ENCODE measurements around the gene USP50. TPM values are rescaled to one million over a fixed set of nuclear protein-coding genes. Genes with fewer than 3 reads are reported as not detected.

Gene USP50
- total RNA-seq, 1 donor from 2014 or later: 1.5 TPM

- TF ChIP-seq CTCF (IDR thresholded peaks at IDR 0.05; ENCODE audit: unreplicated experiment): no peak
- H3K9me3 Mint-ChIP-seq: peaks cover 5% of the 10 kb centered on the region
- no peaks in the 10 kb centered on the region for H3K27me3 Mint-ChIP-seq (ENCODE audit: low read depth)
- no peaks in the 10 kb centered on the region for H3K4me1 Mint-ChIP-seq
- H3K27ac Mint-ChIP-seq: no peak overlapping the region
- H3K36me3 Mint-ChIP-seq: peaks cover 53% of the 10 kb centered on the region
- no peak for DNase-seq (ENCODE audit: low spot score in 2 of 2, unreplicated experiment in 2 of 2)
- H3K4me3 Mint-ChIP-seq: no peak overlapping the region
Measured at GRCh38 chr15:50485389-50485788, 61.1 kb downstream of the USP50 start.

GRCh38 chr15:50484781-50485180 is 61.7 kb downstream of the USP50 start:
- Mint-ChIP-seq H3K9me3 (peaks cover 5% of the 10 kb centered on the region), H3K27ac (no peak overlapping the region), H3K4me1 (no peaks in the 10 kb centered on the region), H3K27me3 (ENCODE audit: low read depth) (no peaks in the 10 kb centered on the region), H3K36me3 (peaks cover 52% of the 10 kb centered on the region), H3K4me3 (no peak overlapping the region)
- no peak for TF ChIP-seq CTCF (IDR thresholded peaks at IDR 0.05; ENCODE audit: unreplicated experiment)
- DNase-seq (ENCODE audit: low spot score in 2 of 2, unreplicated experiment in 2 of 2): no peak

- H3K36me3 Mint-ChIP-seq: peaks cover 32% of the 10 kb centered on the region
- DNase-seq (ENCODE audit: low spot score in 2 of 2, unreplicated experiment in 2 of 2): no peak
- no peak for TF ChIP-seq CTCF (IDR thresholded peaks at IDR 0.05; ENCODE audit: unreplicated experiment)
- no peak overlapping the region for H3K4me3 Mint-ChIP-seq
- no peaks in the 10 kb centered on the region for H3K4me1 Mint-ChIP-seq
- H3K27ac Mint-ChIP-seq: no peak overlapping the region
- H3K27me3 Mint-ChIP-seq (ENCODE audit: low read depth): no peaks in the 10 kb centered on the region
- no peaks in the 10 kb centered on the region for H3K9me3 Mint-ChIP-seq
Measured at GRCh38 chr15:50476143-50476542, 70.3 kb downstream of the USP50 start.

GRCh38 chr15:50471072-50471471 is 75.4 kb downstream of the USP50 start:
- Mint-ChIP-seq H3K27ac (no peak overlapping the region), H3K36me3 (peaks cover 19% of the 10 kb centered on the region), H3K27me3 (ENCODE audit: low read depth) (no peaks in the 10 kb centered on the region), H3K9me3 (no peaks in the 10 kb centered on the region), H3K4me1 (no peaks in the 10 kb centered on the region), H3K4me3 (no peak overlapping the region)
- no peak for TF ChIP-seq CTCF (IDR thresholded peaks at IDR 0.05; ENCODE audit: unreplicated experiment)
- no peak for DNase-seq (ENCODE audit: low spot score in 2 of 2, unreplicated experiment in 2 of 2)

- H3K27ac Mint-ChIP-seq: peak overlapping the region; percentile 28
- H3K4me3 Mint-ChIP-seq: no peak overlapping the region
- no peak for DNase-seq (ENCODE audit: low spot score in 2 of 2, unreplicated experiment in 2 of 2)
- H3K4me1 Mint-ChIP-seq: no peaks in the 10 kb centered on the region
- peaks cover 19% of the 10 kb centered on the region for H3K36me3 Mint-ChIP-seq
- TF ChIP-seq CTCF (IDR thresholded peaks at IDR 0.05; ENCODE audit: unreplicated experiment): no peak
- no peaks in the 10 kb centered on the region for H3K27me3 Mint-ChIP-seq (ENCODE audit: low read depth)
- H3K9me3 Mint-ChIP-seq: no peaks in the 10 kb centered on the region
Measured at GRCh38 chr15:50463423-50464358, 82.8 kb downstream of the USP50 start.
